HG02840 (cell line): Measurements from ENCODE around the gene CBFA2T2.
"Not testable (repeated sequence)": the region's sequence is repeated elsewhere in the genome, so short reads cannot be mapped to it uniquely, and the experiment has no call there.

Experiments used
- ATAC-seq: cut with Tn5 transposase; IDR thresholded peaks from one replicate; pipeline ENCODE4 v1.9.1; 2021; ENCODE audit warnings: mild to moderate bottlenecking, moderate library complexity, moderate number of reproducible peaks; ENCODE audit not compliant: unreplicated experiment, low FRiP score

The CBFA2T2 gene

GRCh38 chr20:33501000-33501399 is 11.1 kb downstream of the CBFA2T2 start:
- ATAC-seq, result no peak

- no peak for ATAC-seq
Observed at GRCh38 chr20:33503564-33503963, 13.7 kb downstream of the CBFA2T2 start.

GRCh38 chr20:33506576-33506975 is 16.7 kb downstream of the CBFA2T2 start:
- no peak for ATAC-seq

- ATAC-seq, result no peak
Observed at GRCh38 chr20:33507461-33507860, 17.6 kb downstream of the CBFA2T2 start.

GRCh38 chr20:33508015-33508414 is 18.1 kb downstream of the CBFA2T2 start:
- not testable (repeated sequence) for ATAC-seq

GRCh38 chr20:33509057-33509456 is 19.2 kb downstream of the CBFA2T2 start:
- ATAC-seq, result not testable (repeated sequence)

GRCh38 chr20:33511876-33512275 is 22.0 kb downstream of the CBFA2T2 start:
- not testable (repeated sequence) for ATAC-seq

GRCh38 chr20:33515569-33516216 is 25.8 kb downstream of the CBFA2T2 start:
- no peak for ATAC-seq

GRCh38 chr20:33516882-33517281 is 27.0 kb downstream of the CBFA2T2 start:
- no peak for ATAC-seq

- no peak for ATAC-seq
Observed at GRCh38 chr20:33518071-33518470, 28.2 kb downstream of the CBFA2T2 start.

- no peak for ATAC-seq
Observed at GRCh38 chr20:33521461-33521860, 31.6 kb downstream of the CBFA2T2 start.

- no peak for ATAC-seq
Observed at GRCh38 chr20:33522256-33522820, 32.4 kb downstream of the CBFA2T2 start.

- ATAC-seq, result no peak
Observed at GRCh38 chr20:33524261-33524660, 34.4 kb downstream of the CBFA2T2 start.

- ATAC-seq, result no peak
Observed at GRCh38 chr20:33526769-33527168, 36.9 kb downstream of the CBFA2T2 start.

- no peak for ATAC-seq
Observed at GRCh38 chr20:33531047-33531877, 41.4 kb downstream of the CBFA2T2 start.

- ATAC-seq, result no peak
Observed at GRCh38 chr20:33531885-33532284, 42.0 kb downstream of the CBFA2T2 start.

- no peak for ATAC-seq
Observed at GRCh38 chr20:33532753-33533459, 43.0 kb downstream of the CBFA2T2 start.

GRCh38 chr20:33535717-33536116 is 45.8 kb downstream of the CBFA2T2 start:
- ATAC-seq, result not testable (repeated sequence)

- no peak for ATAC-seq
Observed at GRCh38 chr20:33537608-33538007, 47.7 kb downstream of the CBFA2T2 start.

- no peak for ATAC-seq
Observed at GRCh38 chr20:33539129-33539528, 49.2 kb downstream of the CBFA2T2 start.

- no peak for ATAC-seq
Observed at GRCh38 chr20:33540427-33540826, 50.5 kb downstream of the CBFA2T2 start.
